SK-N-SH (cell line): ENCODE data around the gene UBR3. TPM values are rescaled to one million over a fixed set of nuclear protein-coding genes. Genes with fewer than 3 reads are reported as not detected.

Source experiments
- CTCF ChIA-PET: fragments of 300-600, 350-600 bp; formaldehyde crosslinking; extraction: SDS; loops from one replicate; lab custom pipeline; 2021; lab: Yijun Ruan, JAX
- POLR2A ChIA-PET: fragments of 350-600 bp; sonication (Branson Sonifier 250); formaldehyde crosslinking; extraction: SDS; loops from one replicate; lab custom pipeline; 2020; ENCODE audit warnings: antibody characterized with exemption, inconsistent platforms; lab: Yijun Ruan, JAX
- DNase-seq: peaks from one replicate; pipeline ENCODE4 v3.0.0; 2012
- H2AFZ ChIP-seq: fragments of 200-600 bp; sonication (generic); 2 replicates; pipeline ENCODE4 v1.8.1; 2016; ENCODE audit warnings: antibody characterized with exemption, mild to moderate bottlenecking, low read depth
- H3F3A ChIP-seq: fragments of 200-600 bp; sonication (generic); replicated peaks from 2 replicates; pipeline ENCODE3; 2016; ENCODE audit warnings: antibody characterized with exemption, mild to moderate bottlenecking; ENCODE audit not compliant: insufficient read depth
- H3K27ac ChIP-seq, 2 experiments: fragments of 200-500 bp in 1 of 2; fragments of 200-600 bp in 1 of 2; sonication (Bioruptor generic) in 1 of 2; sonication (generic), shearing (Covaris generic) in 1 of 2; 2 replicates each; pipeline versions ENCODE4 v1.5.1 to v1.6.1; 2014 to 2016; ENCODE audit warnings: low read depth in 2 of 2, inconsistent platforms in 1 of 2, low read length in 1 of 2, mild to moderate bottlenecking in 1 of 2, mixed read lengths in 1 of 2
- H3K27me3 ChIP-seq: fragments of 200-600 bp; sonication (generic), shearing (Covaris generic); 2 replicates; pipeline ENCODE4 v1.6.1; 2016; ENCODE audit warnings: mixed run types; ENCODE audit not compliant: insufficient read depth
- H3K36me3 ChIP-seq, 2 experiments: fragments of 200-500 bp in 1 of 2; fragments of 200-600 bp in 1 of 2; sonication (Bioruptor generic) in 1 of 2; sonication (generic) in 1 of 2; replicated peaks in 1 of 2; 2 replicates each; pipeline versions ENCODE3 to v1.5.1; 2014 to 2016; ENCODE audit warnings: low read length in 1 of 2, mild to moderate bottlenecking in 1 of 2; ENCODE audit not compliant: insufficient read depth in 2 of 2, control insufficient read depth in 1 of 2
- H3K4me1 ChIP-seq, 2 experiments: fragments of 200-500 bp in 1 of 2; fragments of 200-600 bp in 1 of 2; sonication (Bioruptor generic) in 1 of 2; sonication (generic), shearing (Covaris generic) in 1 of 2; 2 replicates each; pipeline versions ENCODE4 v1.5.1 to v1.6.1; 2014 to 2016; ENCODE audit warnings: low read depth in 1 of 2, low read length in 1 of 2, mixed run types in 1 of 2; ENCODE audit not compliant: insufficient read depth in 2 of 2, control insufficient read depth in 1 of 2
- H3K4me2 ChIP-seq: fragments of 200-600 bp; sonication (generic), shearing (Covaris generic); 2 replicates; pipeline ENCODE4 v1.6.1; 2017; ENCODE audit warnings: mixed run types
- H3K4me3 ChIP-seq, 2 experiments: fragments of 200-500 bp in 1 of 2; fragments of 200-600 bp in 1 of 2; sonication (Bioruptor generic) in 1 of 2; sonication (generic), shearing (Covaris generic) in 1 of 2; 2 replicates each; pipeline versions ENCODE4 v1.5.1 to v1.8.1; 2014 to 2016; ENCODE audit warnings: low read depth in 2 of 2, inconsistent platforms in 1 of 2, low read length in 1 of 2, mild to moderate bottlenecking in 1 of 2, mixed read lengths in 1 of 2, moderate library complexity in 1 of 2
- H3K79me2 ChIP-seq: fragments of 200-600 bp; sonication (generic); 2 replicates; pipeline ENCODE4 v1.8.1; 2017; ENCODE audit warnings: mild to moderate bottlenecking; ENCODE audit not compliant: insufficient read depth
- H3K9ac ChIP-seq: fragments of 200-600 bp; sonication (generic); 2 replicates; pipeline ENCODE4 v1.6.1; 2017; ENCODE audit warnings: mixed run types
- H3K9me2 ChIP-seq: fragments of 200-600 bp; sonication (generic); 2 replicates; pipeline ENCODE4 v1.6.1; 2017; ENCODE audit warnings: mixed run types
- H3K9me3 ChIP-seq: fragments of 200-600 bp; sonication (generic); 2 replicates; pipeline ENCODE4 v1.6.1; 2017; ENCODE audit warnings: mixed run types, mild to moderate bottlenecking, moderate library complexity
- H4K20me1 ChIP-seq: fragments of 200-600 bp; sonication (generic); 2 replicates; pipeline ENCODE4 v1.6.1; 2017; ENCODE audit warnings: mild to moderate bottlenecking, mixed run types; ENCODE audit not compliant: insufficient read depth
- CHD2 ChIP-seq: fragments of 150-350 bp; IDR thresholded peaks from 2 replicates; pipeline ENCODE4 v1.6.1; 2018; ENCODE audit warnings: low read length; ENCODE audit not compliant: partially characterized antibody
- FOSL2 ChIP-seq: IDR thresholded peaks from 2 replicates; pipeline ENCODE4 v1.4.0; 2012; ENCODE audit warnings: low read depth, mild to moderate bottlenecking, moderate library complexity, borderline replicate concordance
- FOXJ3 ChIP-seq: sonication (generic); formaldehyde crosslinking; IDR thresholded peaks from 2 replicates; pipeline ENCODE4 v1.5.1; 2020; ENCODE audit warnings: mild to moderate bottlenecking, missing genetic modification reagents
- GABPA ChIP-seq: IDR thresholded peaks from 2 replicates; pipeline ENCODE4 v1.4.0; 2012; ENCODE audit warnings: low read depth, mild to moderate bottlenecking
- GATA2 ChIP-seq: sonication (generic); formaldehyde crosslinking; IDR thresholded peaks from 2 replicates; pipeline ENCODE4 v1.5.0; 2020; ENCODE audit warnings: mild to moderate bottlenecking, missing genetic modification reagents
- JUND ChIP-seq: IDR thresholded peaks from 2 replicates; pipeline ENCODE4 v1.4.0; 2012
- NFIC ChIP-seq: IDR thresholded peaks from 2 replicates; pipeline ENCODE4 v1.4.0; 2012; ENCODE audit warnings: borderline replicate concordance
- RCOR1 ChIP-seq: fragments of 150-350 bp; IDR thresholded peaks from 2 replicates; pipeline ENCODE4 v1.6.1; 2017; ENCODE audit warnings: antibody characterized with exemption, low read length
- SIN3A ChIP-seq: IDR thresholded peaks from 2 replicates; pipeline ENCODE4 v1.6.1; 2012; ENCODE audit warnings: low read depth, mild to moderate bottlenecking, low read length, moderate library complexity, borderline replicate concordance
- TCF12 ChIP-seq: IDR thresholded peaks from 2 replicates; pipeline ENCODE4 v1.4.0; 2012
- YY1 ChIP-seq: IDR thresholded peaks from 2 replicates; pipeline ENCODE4 v1.4.0; 2012; ENCODE audit warnings: low read depth, mild to moderate bottlenecking
- WGBS: methylation state at CpG from one replicate; pipeline ENCODE4 v1.1.6; 2017; ENCODE audit warnings: low lambda C conversion rate; 5-methylcytosine and 5-hydroxymethylcytosine counted together
- polyA plus RNA-seq, 3 experiments: library from polyadenylated mRNA; depleted of rRNA; stranded (reverse); fragments of >200 nt; gene quantifications; 2 replicates each; pipeline ENCODE4 v1.2.3, GENCODE V29; 2012
- TF ChIP-seq, protein P1 (sequence below): IDR thresholded peaks from 2 replicates; pipeline ENCODE4 v1.6.1; 2012; ENCODE audit warnings: mild to moderate bottlenecking, low read depth, low read length, moderate library complexity
- TF ChIP-seq, protein P2 (sequence below): IDR thresholded peaks from 2 replicates; pipeline ENCODE4 v1.4.0; 2012; ENCODE audit warnings: low read depth, borderline replicate concordance
- TF ChIP-seq, protein P3 (sequence below): IDR thresholded peaks from 2 replicates; pipeline ENCODE4 v1.4.0; 2012; ENCODE audit warnings: low read depth
- TF ChIP-seq, protein P4 (sequence below): IDR thresholded peaks from 2 replicates; pipeline ENCODE4; 2012
- TF ChIP-seq, protein P5 (sequence below): IDR thresholded peaks from 2 replicates; pipeline ENCODE4 v1.4.0; 2012; ENCODE audit warnings: low read depth, borderline replicate concordance
- TF ChIP-seq, protein P6 (sequence below): fragments of 150-350 bp; IDR thresholded peaks from 2 replicates; pipeline ENCODE4 v1.6.1; 2017; ENCODE audit warnings: antibody characterized with exemption, low read length, low read depth, borderline replicate concordance

Gene UBR3
- polyA plus RNA-seq, 1 of the 3 experiments (the other 2 are of a cell fraction) = 5.2 TPM

DNA sequence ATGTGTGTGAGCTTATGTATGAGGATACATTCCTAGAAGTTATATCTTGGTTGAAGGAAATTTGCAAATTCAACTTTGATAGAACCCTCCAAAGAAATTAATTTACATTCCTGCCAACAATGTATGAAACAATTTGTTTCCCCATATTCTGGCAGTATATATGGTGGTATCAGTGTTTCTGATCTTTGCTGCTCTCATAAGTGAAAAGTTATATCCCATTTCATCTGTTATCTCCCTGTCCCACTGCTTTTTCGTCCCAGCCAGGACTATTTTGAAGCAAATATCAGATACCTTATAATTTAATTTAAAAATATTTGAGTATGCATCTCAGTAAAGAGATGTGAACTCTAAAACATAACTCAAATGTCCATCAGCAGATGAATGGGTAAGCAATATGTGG lies 7.1 kb downstream of the UBR3 start (continued):
- TF ChIP-seq, protein P1, sequence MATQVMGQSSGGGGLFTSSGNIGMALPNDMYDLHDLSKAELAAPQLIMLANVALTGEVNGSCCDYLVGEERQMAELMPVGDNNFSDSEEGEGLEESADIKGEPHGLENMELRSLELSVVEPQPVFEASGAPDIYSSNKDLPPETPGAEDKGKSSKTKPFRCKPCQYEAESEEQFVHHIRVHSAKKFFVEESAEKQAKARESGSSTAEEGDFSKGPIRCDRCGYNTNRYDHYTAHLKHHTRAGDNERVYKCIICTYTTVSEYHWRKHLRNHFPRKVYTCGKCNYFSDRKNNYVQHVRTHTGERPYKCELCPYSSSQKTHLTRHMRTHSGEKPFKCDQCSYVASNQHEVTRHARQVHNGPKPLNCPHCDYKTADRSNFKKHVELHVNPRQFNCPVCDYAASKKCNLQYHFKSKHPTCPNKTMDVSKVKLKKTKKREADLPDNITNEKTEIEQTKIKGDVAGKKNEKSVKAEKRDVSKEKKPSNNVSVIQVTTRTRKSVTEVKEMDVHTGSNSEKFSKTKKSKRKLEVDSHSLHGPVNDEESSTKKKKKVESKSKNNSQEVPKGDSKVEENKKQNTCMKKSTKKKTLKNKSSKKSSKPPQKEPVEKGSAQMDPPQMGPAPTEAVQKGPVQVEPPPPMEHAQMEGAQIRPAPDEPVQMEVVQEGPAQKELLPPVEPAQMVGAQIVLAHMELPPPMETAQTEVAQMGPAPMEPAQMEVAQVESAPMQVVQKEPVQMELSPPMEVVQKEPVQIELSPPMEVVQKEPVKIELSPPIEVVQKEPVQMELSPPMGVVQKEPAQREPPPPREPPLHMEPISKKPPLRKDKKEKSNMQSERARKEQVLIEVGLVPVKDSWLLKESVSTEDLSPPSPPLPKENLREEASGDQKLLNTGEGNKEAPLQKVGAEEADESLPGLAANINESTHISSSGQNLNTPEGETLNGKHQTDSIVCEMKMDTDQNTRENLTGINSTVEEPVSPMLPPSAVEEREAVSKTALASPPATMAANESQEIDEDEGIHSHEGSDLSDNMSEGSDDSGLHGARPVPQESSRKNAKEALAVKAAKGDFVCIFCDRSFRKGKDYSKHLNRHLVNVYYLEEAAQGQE = no peak
- TF ChIP-seq NFIC = no peak
- TF ChIP-seq GATA2 = 0 out of 2 replicates have a peak, but pooled peaks have one; percentile 16
- TF ChIP-seq, all 33 proteins: peak for 2

DNA sequence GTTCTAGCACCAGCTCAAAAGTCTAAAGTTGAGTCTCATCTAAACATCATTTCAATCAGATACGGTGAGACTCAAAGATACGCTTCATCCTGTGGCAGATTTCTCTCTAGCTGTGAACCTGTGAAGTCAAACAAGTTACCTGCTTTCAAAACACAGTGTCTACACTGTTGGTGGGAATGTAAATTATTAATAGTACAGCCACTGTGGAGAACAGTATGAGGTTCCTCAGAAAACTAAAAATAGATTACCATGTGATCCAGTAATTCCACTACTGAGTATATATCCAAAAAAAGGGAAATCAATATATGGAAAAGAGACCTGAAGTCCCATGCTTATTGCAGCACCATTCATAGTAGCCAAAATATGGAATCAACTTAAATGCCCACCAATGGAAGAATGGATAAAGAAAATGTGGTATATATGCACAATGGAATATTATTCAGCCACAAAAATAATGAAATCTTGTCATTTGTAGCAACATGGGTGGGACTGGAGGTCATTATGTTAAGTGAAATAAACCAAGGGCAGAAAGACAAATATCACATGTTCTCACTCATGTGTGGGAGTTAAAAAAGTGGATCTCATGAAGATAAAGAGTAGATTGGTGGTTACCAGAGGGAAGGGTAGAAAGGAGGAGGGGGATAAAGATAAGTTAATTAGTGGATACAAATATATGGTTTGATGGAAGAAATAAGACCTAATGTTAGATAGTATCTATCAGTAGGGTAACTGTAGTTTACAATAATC lies 11.7 kb downstream of the UBR3 start:
- Histone ChIP-seq H3K4me1 (peaks cover 0 to 7% of the 10 kb centered on the region in 2 experiments; a peak in 2 of 4 replicates), H3K36me3 (no peaks in the 10 kb centered on the region), H3F3A (no peaks in the 10 kb centered on the region), H3K27ac (no peak overlapping the region), H3K4me2 (no peak overlapping the region), H3K9me2 (no peaks in the 10 kb centered on the region), H4K20me1 (peaks cover 18% of the 10 kb centered on the region), H3K4me3 (no peak overlapping the region), H3K9ac (no peak overlapping the region), H3K9me3 (no peaks in the 10 kb centered on the region), H3K79me2 (peaks cover 68% of the 10 kb centered on the region), H2AFZ (no peak overlapping the region), H3K27me3 (no peaks in the 10 kb centered on the region)
- WGBS = 98% methylated on average over 2 of the region's 2 CpGs
- DNase-seq = no peak
- ChIA-PET CTCF (interaction anchor here (0.7 kb wide), 1 partner anchor 14 kb away, joined by 4 read pairs; no protein-coding TSS in a partner anchor), POLR2A (no interaction called here)
- TF ChIP-seq JUND = no peak
- TF ChIP-seq, protein P2, sequence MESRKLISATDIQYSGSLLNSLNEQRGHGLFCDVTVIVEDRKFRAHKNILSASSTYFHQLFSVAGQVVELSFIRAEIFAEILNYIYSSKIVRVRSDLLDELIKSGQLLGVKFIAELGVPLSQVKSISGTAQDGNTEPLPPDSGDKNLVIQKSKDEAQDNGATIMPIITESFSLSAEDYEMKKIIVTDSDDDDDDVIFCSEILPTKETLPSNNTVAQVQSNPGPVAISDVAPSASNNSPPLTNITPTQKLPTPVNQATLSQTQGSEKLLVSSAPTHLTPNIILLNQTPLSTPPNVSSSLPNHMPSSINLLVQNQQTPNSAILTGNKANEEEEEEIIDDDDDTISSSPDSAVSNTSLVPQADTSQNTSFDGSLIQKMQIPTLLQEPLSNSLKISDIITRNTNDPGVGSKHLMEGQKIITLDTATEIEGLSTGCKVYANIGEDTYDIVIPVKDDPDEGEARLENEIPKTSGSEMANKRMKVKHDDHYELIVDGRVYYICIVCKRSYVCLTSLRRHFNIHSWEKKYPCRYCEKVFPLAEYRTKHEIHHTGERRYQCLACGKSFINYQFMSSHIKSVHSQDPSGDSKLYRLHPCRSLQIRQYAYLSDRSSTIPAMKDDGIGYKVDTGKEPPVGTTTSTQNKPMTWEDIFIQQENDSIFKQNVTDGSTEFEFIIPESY = no peak
- no peak for TF ChIP-seq GATA2
- TF ChIP-seq, protein P3, sequence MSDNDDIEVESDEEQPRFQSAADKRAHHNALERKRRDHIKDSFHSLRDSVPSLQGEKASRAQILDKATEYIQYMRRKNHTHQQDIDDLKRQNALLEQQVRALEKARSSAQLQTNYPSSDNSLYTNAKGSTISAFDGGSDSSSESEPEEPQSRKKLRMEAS = no peak
- TF ChIP-seq GABPA = no peak
- no peak for TF ChIP-seq CHD2
- TF ChIP-seq, protein P4, sequence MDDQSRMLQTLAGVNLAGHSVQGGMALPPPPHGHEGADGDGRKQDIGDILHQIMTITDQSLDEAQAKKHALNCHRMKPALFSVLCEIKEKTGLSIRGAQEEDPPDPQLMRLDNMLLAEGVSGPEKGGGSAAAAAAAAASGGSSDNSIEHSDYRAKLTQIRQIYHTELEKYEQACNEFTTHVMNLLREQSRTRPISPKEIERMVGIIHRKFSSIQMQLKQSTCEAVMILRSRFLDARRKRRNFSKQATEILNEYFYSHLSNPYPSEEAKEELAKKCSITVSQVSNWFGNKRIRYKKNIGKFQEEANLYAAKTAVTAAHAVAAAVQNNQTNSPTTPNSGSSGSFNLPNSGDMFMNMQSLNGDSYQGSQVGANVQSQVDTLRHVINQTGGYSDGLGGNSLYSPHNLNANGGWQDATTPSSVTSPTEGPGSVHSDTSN = no peak
- TF ChIP-seq, protein P5, sequence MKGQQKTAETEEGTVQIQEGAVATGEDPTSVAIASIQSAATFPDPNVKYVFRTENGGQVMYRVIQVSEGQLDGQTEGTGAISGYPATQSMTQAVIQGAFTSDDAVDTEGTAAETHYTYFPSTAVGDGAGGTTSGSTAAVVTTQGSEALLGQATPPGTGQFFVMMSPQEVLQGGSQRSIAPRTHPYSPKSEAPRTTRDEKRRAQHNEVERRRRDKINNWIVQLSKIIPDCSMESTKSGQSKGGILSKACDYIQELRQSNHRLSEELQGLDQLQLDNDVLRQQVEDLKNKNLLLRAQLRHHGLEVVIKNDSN = no peak
- TF ChIP-seq RCOR1 = no peak
- TF ChIP-seq, protein P6, sequence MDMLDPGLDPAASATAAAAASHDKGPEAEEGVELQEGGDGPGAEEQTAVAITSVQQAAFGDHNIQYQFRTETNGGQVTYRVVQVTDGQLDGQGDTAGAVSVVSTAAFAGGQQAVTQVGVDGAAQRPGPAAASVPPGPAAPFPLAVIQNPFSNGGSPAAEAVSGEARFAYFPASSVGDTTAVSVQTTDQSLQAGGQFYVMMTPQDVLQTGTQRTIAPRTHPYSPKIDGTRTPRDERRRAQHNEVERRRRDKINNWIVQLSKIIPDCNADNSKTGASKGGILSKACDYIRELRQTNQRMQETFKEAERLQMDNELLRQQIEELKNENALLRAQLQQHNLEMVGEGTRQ = no peak
- TF ChIP-seq FOXJ3 (CRISPR knock-in tag) = no peak
- TF ChIP-seq, protein P1 = no peak
- TF ChIP-seq YY1 = no peak
- no peak for TF ChIP-seq FOSL2
- TF ChIP-seq TCF12 = no peak
- TF ChIP-seq SIN3A = no peak
